Inflammatory macrophage treated with lipopolysaccharide for 4 hours (primary cell): ENCODE data around the gene SLC34A2.

Source experiments
- DNase-seq: peaks from one replicate; pipeline ENCODE4 v3.0.0-alpha.2; 2020

The SLC34A2 gene

DNA sequence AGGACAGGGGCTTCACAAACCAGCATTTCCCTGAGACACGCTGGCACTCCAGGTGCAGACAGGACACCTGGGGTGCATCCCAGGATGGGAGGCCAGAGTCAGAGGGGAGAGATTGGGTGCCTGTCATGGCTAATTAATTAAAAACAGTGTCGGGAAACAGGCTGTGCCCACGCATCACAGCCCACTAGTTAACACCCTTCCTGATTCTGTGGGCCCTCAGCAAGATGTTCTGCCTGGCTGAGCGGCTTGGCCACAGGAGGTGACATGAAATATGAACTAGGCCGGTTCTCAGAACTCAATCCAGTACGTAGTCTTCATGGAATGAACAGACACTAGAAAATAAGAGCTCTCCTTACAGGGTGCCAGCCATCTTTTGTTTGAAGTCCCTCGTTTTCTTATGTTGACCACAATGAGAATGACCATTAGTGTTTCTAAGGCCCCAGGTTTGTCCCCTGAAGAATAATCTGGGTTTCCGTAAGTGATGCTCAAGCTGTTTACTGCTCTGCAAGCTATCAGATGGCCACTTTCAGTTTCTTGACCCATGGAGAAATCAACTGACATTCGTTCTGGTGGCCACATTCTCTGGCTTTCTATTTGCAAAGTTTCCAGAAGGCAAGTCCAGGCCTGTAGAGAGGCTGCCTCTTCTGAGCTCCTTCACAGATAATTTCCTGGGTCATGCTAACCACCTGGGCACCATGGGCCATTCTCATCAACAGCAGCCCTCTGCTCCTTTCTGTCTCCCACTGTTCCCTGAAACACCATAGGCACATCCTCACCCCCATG is 72.3 kb downstream of the SLC34A2 start:
- DNase-seq: no peak
